ENCODE measurements around the gene ANKRD34A. TPM values are rescaled to one million over a fixed set of nuclear protein-coding genes. Genes with fewer than 3 reads are reported as not detected.
A peak's percentile ranks its signal among the peaks of the same experiment; 100 is the strongest.

Gene ANKRD34A
- total and polyA plus RNA-seq, 2 donors (not counting 1 experiment from before 2014, with no cell fraction given): 1.2 to 1.9 TPM

- H3K27me3 ChIP-seq (ENCODE audit: control insufficient read depth, insufficient read depth, low read length): no peaks in the 10 kb centered on the region
- peak overlapping the region; percentile 61 for H3K9ac ChIP-seq (ENCODE audit: insufficient read depth, low read length)
- peak overlapping the region; percentile 75 to 95 (median 80) for H3K4me3 ChIP-seq (replicated peaks in 1 of 4; ENCODE audit: control extremely low read depth in 1 of 4, insufficient read depth in 1 of 4, low read depth in 3 of 4, low read length in 4 of 4)
- DNase-seq (ENCODE audit: low read depth in 2 of 2): no peak
- peaks cover 10% of the 10 kb centered on the region for H3K4me1 ChIP-seq (ENCODE audit: control insufficient read depth, extremely low read depth, insufficient read depth, low read length)
- no peaks in the 10 kb centered on the region for H3K9me3 ChIP-seq (ENCODE audit: control insufficient read depth, insufficient read depth, low read depth, low read length)
- no peaks in the 10 kb centered on the region for H4K20me1 ChIP-seq (ENCODE audit: control insufficient read depth, extremely low read depth, insufficient read depth, low read length)
- H2AFZ ChIP-seq (ENCODE audit: low read length): no peak overlapping the region
- H3K27ac ChIP-seq (ENCODE audit: insufficient read depth, low read length): peak overlapping the region; percentile 87
- H3K36me3 ChIP-seq (ENCODE audit: control insufficient read depth, insufficient read depth, low read length): no peaks in the 10 kb centered on the region
- H3K79me2 ChIP-seq (ENCODE audit: control insufficient read depth, insufficient read depth, low read length): peaks cover 51% of the 10 kb centered on the region
- peak overlapping the region; percentile 97 for H3K4me2 ChIP-seq (ENCODE audit: extremely low read depth, insufficient read depth, low read length)
- TF ChIP-seq CTCF (conservative IDR thresholded peaks at IDR 0.05 in 1 of 2, IDR thresholded peaks at IDR 0.05 in 1 of 2; ENCODE audit: low read depth in 1 of 2, low read length in 2 of 2) (no peak), EZH2 (IDR thresholded peaks at IDR 0.05; ENCODE audit: low read length, missing control alignments) (no peak)
Observed at GRCh38 chr1:145956361-145956760, 8.0 kb downstream of the ANKRD34A start.

GRCh38 chr1:145955436-145955835, 8.9 kb downstream of the ANKRD34A start:
- DNase-seq (ENCODE audit: low read depth in 2 of 2): peak in 1 of 2 donors; percentile 48
- H3K27ac ChIP-seq (ENCODE audit: insufficient read depth, low read length): no peak overlapping the region
- TF ChIP-seq EZH2 (IDR thresholded peaks at IDR 0.05; ENCODE audit: low read length, missing control alignments) (no peak), CTCF (conservative IDR thresholded peaks at IDR 0.05 in 1 of 2, IDR thresholded peaks at IDR 0.05 in 1 of 2; ENCODE audit: low read depth in 1 of 2, low read length in 2 of 2) (no peak)
- H3K4me2 ChIP-seq (ENCODE audit: extremely low read depth, insufficient read depth, low read length): peak overlapping the region; percentile 70
- no peaks in the 10 kb centered on the region for H3K27me3 ChIP-seq (ENCODE audit: control insufficient read depth, insufficient read depth, low read length)
- H3K4me1 ChIP-seq (ENCODE audit: control insufficient read depth, extremely low read depth, insufficient read depth, low read length): peaks cover 7% of the 10 kb centered on the region
- H3K9me3 ChIP-seq (ENCODE audit: control insufficient read depth, insufficient read depth, low read depth, low read length): no peaks in the 10 kb centered on the region
- peak overlapping the region in 3 of 4 experiments; percentile 75 to 95 (median 82) for H3K4me3 ChIP-seq (replicated peaks in 1 of 4; ENCODE audit: control extremely low read depth in 1 of 4, insufficient read depth in 1 of 4, low read depth in 3 of 4, low read length in 4 of 4)
- no peaks in the 10 kb centered on the region for H3K36me3 ChIP-seq (ENCODE audit: control insufficient read depth, insufficient read depth, low read length)
- H2AFZ ChIP-seq (ENCODE audit: low read length): no peak overlapping the region
- H3K79me2 ChIP-seq (ENCODE audit: control insufficient read depth, insufficient read depth, low read length): peaks cover 54% of the 10 kb centered on the region
- no peaks in the 10 kb centered on the region for H4K20me1 ChIP-seq (ENCODE audit: control insufficient read depth, extremely low read depth, insufficient read depth, low read length)
- H3K9ac ChIP-seq (ENCODE audit: insufficient read depth, low read length): no peak overlapping the region

- no peak for DNase-seq (ENCODE audit: low read depth in 2 of 2)
- Histone ChIP-seq H3K27ac (ENCODE audit: insufficient read depth, low read length) (no peak overlapping the region), H3K36me3 (ENCODE audit: control insufficient read depth, insufficient read depth, low read length) (no peaks in the 10 kb centered on the region), H2AFZ (ENCODE audit: low read length) (no peak overlapping the region), H3K4me1 (ENCODE audit: control insufficient read depth, extremely low read depth, insufficient read depth, low read length) (peaks cover 7% of the 10 kb centered on the region), H3K9me3 (ENCODE audit: control insufficient read depth, insufficient read depth, low read depth, low read length) (no peaks in the 10 kb centered on the region), H3K4me3 (replicated peaks in 1 of 4; ENCODE audit: control extremely low read depth in 1 of 4, insufficient read depth in 1 of 4, low read depth in 3 of 4, low read length in 4 of 4) (no peak overlapping the region), H3K9ac (ENCODE audit: insufficient read depth, low read length) (no peak overlapping the region), H3K79me2 (ENCODE audit: control insufficient read depth, insufficient read depth, low read length) (peaks cover 56% of the 10 kb centered on the region), H4K20me1 (ENCODE audit: control insufficient read depth, extremely low read depth, insufficient read depth, low read length) (no peaks in the 10 kb centered on the region), H3K27me3 (ENCODE audit: control insufficient read depth, insufficient read depth, low read length) (no peaks in the 10 kb centered on the region), H3K4me2 (ENCODE audit: extremely low read depth, insufficient read depth, low read length) (no peak overlapping the region)
- TF ChIP-seq CTCF (conservative IDR thresholded peaks at IDR 0.05 in 1 of 2, IDR thresholded peaks at IDR 0.05 in 1 of 2; ENCODE audit: low read depth in 1 of 2, low read length in 2 of 2) (no peak), EZH2 (IDR thresholded peaks at IDR 0.05; ENCODE audit: low read length, missing control alignments) (no peak)
Observed at GRCh38 chr1:145953861-145954260, 10.5 kb downstream of the ANKRD34A start.

All from fibroblast of lung (primary cell).